GM21786 (cell line): ENCODE data around the gene GABRR3.
A peak's percentile ranks its signal among the peaks of the same experiment; 100 is the strongest.

Experiments
- ATAC-seq: cut with Tn5 transposase; IDR thresholded peaks from one replicate; pipeline ENCODE4 v1.9.1; 2021; ENCODE audit not compliant: unreplicated experiment

The GABRR3 gene

GRCh38 chr3:98035208-98035607 lies at the start of gene GABRR3:
GABRR3 (minus strand) TSS chr3:98035315; CDS start chr3:98034987, 328 bp downstream.
- ATAC-seq: no peak

GRCh38 chr3:98073486-98073885 lies 38.4 kb upstream of the GABRR3 start:
- ATAC-seq: no peak

DNA sequence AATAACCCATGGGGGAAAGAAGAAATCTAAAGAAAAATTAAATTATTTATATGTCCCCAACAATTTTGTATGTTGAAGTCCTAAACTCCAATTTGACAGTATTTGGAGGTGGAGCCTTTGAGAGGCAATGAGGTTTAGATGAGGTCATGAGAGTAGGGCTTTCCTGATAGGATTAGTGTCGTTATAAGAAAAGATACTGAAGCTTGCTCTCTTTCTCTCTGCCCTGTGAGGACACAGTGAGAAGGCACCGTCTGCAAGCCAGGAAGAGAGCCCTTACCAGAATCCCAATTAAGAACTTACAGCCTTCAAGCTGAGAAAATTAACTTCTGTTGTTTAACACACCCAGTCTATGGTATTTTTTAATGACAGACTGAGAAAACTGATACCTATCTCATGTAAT lies 35.7 kb upstream of the GABRR3 start:
- no peak for ATAC-seq

- no peak for ATAC-seq
Observed at GRCh38 chr3:98068824-98069223, 33.7 kb upstream of the GABRR3 start.

GRCh38 chr3:98058244-98058960 lies 23.3 kb upstream of the GABRR3 start:
- ATAC-seq: no peak

- ATAC-seq: no peak
Observed at GRCh38 chr3:98057631-98058030, 22.5 kb upstream of the GABRR3 start.

GRCh38 chr3:98056035-98056434 lies 20.9 kb upstream of the GABRR3 start:
- no peak for ATAC-seq

- ATAC-seq: no peak
Observed at GRCh38 chr3:98049271-98049670, 14.2 kb upstream of the GABRR3 start.

DNA sequence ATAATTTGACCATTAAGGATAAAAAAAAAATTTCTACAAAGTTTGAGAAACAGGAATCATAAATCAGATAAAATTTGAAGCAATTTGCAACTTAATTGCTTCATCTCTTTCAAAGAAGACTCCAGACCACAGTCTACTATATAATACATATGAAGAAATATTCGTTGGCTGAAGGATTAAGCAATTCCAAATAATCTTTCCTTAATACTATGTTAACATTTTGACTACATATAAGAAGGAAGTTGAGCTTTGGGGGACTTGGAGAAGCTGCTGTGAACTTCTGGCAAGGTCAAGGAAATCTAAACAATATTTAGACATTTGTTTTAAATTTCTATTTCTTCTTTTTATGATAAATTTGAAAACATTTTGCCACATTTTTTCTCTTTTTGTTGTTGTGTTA lies 13.5 kb upstream of the GABRR3 start:
- ATAC-seq: no peak

- no peak for ATAC-seq
Observed at GRCh38 chr3:98041350-98041749, 6.2 kb upstream of the GABRR3 start.

GRCh38 chr3:98039322-98040024 lies 4.4 kb upstream of the GABRR3 start:
- ATAC-seq: peak; percentile 94

- ATAC-seq: no peak
Observed at GRCh38 chr3:98038876-98039275, 3.8 kb upstream of the GABRR3 start.

- ATAC-seq: no peak
Observed at GRCh38 chr3:98038286-98038685, 3.2 kb upstream of the GABRR3 start.

DNA sequence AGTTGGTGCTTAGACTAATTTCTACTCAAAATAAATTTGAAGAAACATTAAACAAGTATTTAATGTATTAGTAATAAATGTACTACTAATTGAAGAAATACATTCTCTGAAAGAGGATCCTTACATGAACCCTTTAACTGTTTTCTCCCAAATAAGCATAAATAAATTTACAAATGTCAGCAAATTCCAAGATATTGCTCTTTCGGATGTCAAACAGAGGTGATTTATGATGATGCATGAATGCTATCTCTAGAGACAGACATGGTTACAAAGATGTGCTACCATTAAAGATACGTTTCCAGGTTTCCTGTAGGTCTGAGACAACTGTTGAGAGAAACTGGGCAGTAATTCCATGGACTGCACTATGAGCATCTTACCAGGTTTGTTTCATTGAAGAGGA lies 629 bp downstream of the GABRR3 start:
- no peak for ATAC-seq

- no peak for ATAC-seq
Observed at GRCh38 chr3:98034036-98034435, 1.1 kb downstream of the GABRR3 start.

DNA sequence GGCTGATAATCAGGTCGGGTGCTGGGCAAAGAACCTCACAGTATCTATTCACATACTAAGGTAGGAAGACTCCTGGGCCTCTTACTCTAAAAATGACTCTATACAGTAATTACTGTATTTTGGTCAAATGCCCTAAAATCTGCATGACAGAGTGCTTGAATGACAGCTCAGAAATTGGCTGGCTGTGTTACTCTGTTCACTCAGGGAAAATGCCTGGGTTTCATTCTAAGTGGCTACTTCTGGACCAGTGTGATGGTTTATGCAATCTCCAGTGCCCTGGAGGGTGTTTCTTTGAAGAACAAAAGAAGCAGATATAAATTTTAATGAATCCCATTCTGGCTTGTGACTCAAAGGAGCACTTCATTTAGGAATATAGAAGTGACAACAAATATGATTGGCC lies 2.2 kb downstream of the GABRR3 start:
- ATAC-seq: no peak

GRCh38 chr3:98032265-98032664 lies 2.9 kb downstream of the GABRR3 start:
- no peak for ATAC-seq

GRCh38 chr3:98029083-98029482 lies 6.0 kb downstream of the GABRR3 start:
- no peak for ATAC-seq

DNA sequence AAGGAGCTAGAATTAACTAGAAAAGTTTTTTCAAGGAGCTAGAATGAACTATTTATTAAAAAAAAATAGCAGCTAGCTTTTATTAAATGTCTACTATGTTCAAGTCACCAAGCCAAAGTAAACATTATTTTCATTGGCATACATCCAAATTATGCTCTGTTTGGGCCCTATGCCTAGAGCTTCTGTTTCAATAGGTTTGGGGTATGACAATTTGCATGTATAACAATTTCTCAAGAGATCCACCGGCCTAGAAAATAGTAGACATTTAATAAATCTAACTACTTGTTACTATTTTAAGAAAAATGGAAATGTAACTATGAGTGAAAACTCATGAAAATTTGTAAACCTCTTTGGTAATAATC lies 8.0 kb downstream of the GABRR3 start:
- peak; percentile 27 for ATAC-seq

GRCh38 chr3:98026425-98027084 lies 8.6 kb downstream of the GABRR3 start:
- peak; percentile 59 for ATAC-seq

- no peak for ATAC-seq
Observed at GRCh38 chr3:98025392-98025945, 9.6 kb downstream of the GABRR3 start.
